ENCODE results near the gene MEFV.

Gene MEFV

GRCh38 chr16:3256146-3256865 lies at the start of gene MEFV:
TSS of gene MEFV (minus strand) at chr16:3256633. CDS start at chr16:3256587, 46 bp downstream.
- TF ChIP-seq CTCF (IDR thresholded peaks at IDR 0.05) = no peak
- TF ChIP-seq ZFX (IDR thresholded peaks at IDR 0.05; ENCODE audit: borderline replicate concordance) = no peak
- no peak within 1 kb of the TSS for H3K27ac ChIP-seq

GRCh38 chr16:3306078-3306477 lies 49.6 kb upstream of the MEFV start:
- TF ChIP-seq ZFX (IDR thresholded peaks at IDR 0.05; ENCODE audit: borderline replicate concordance) (no peak), CTCF (IDR thresholded peaks at IDR 0.05) (no peak)
- peak overlapping the region; percentile 90 for H3K27ac ChIP-seq

- 0 out of 2 replicates have a peak, but pooled peaks have one; percentile 22 for TF ChIP-seq CTCF (IDR thresholded peaks at IDR 0.05)
- no peak for TF ChIP-seq ZFX (IDR thresholded peaks at IDR 0.05; ENCODE audit: borderline replicate concordance)
- H3K27ac ChIP-seq = peak within 1 kb of the TSS; percentile 90
These were observed 49.0 kb upstream of the MEFV start, which contains the start of the genes TIGD7 and ZNF75A for GRCh38 chr16:3305109-3306068. TSS of gene TIGD7 (minus strand) at chr16:3305430. CDS start at chr16:3300614, 4,816 bp downstream. TSS of gene ZNF75A (plus strand) at chr16:3305497. CDS start at chr16:3308429, 2,932 bp downstream.

- TF ChIP-seq ZFX (IDR thresholded peaks at IDR 0.05; ENCODE audit: borderline replicate concordance) (no peak), CTCF (IDR thresholded peaks at IDR 0.05) (no peak)
- peak overlapping the region; percentile 90; the same call in 1 of the 2 replicates for H3K27ac ChIP-seq
These were observed 47.9 kb upstream of the MEFV start for GRCh38 chr16:3304370-3304769.

GRCh38 chr16:3295783-3296182 lies 39.4 kb upstream of the MEFV start:
- TF ChIP-seq CTCF (IDR thresholded peaks at IDR 0.05) (no peak), ZFX (IDR thresholded peaks at IDR 0.05; ENCODE audit: borderline replicate concordance) (no peak)
- no peak overlapping the region for H3K27ac ChIP-seq

GRCh38 chr16:3295209-3295608 lies 38.8 kb upstream of the MEFV start:
- TF ChIP-seq CTCF (IDR thresholded peaks at IDR 0.05) (no peak), ZFX (IDR thresholded peaks at IDR 0.05; ENCODE audit: borderline replicate concordance) (no peak)
- H3K27ac ChIP-seq = no peak overlapping the region

Data from 22Rv1 (cell line).